ENCODE results near the gene ABHD15. TPM values are rescaled to one million over a fixed set of nuclear protein-coding genes. Genes with fewer than 3 reads are reported as not detected.

The ABHD15 gene
- total RNA-seq, 1 experiment from 2014 or later = 8.2 TPM

DNA sequence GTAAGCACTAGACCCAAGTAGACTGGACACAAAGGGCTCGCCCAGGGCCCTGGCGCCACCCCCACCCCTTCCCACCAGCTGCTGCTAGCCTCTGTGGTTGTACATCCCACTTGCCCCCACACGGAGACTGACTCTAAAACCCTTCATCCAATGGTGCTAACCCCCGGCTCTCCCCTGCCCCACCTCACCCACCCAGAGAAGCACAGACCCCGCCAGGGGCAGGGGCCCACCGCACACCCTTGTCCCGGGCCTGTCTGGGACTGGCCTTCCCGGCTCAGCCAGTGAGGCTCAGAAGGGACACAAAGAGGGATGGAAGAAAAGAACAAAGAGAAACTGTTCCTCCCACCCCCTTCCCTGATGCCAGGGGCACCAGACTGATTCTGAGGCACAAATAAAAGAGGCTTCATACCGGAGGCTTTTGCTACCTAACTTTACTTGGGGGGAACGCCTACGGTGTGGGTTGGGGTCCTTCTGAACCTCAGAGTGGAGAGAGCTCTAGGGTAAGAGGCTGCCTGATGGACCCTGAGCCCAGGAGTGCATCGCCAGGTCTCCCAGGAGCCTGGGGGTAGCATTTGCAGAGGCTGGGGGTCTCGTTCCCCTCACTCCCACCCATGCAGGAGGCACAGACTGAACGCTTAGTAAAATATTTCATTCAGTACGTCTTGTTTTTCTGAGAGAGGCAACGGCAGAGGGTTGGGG, 47.7 kb upstream of the ABHD15 start:
- H3K27ac ChIP-seq (ENCODE audit: low read depth, low read length) = no peak overlapping the region
- H3K4me2 ChIP-seq (ENCODE audit: low read length) = no peak overlapping the region
- DNase-seq (ENCODE audit: low read depth, low spot score) = no peak
- no peaks in the 10 kb centered on the region for H3K27me3 ChIP-seq (ENCODE audit: insufficient read depth, low read length)
- ChIA-PET POLR2A (no interaction called here), CTCF (interaction anchor here (4.2 kb wide), 1 partner anchor 23 kb away, joined by 57 read pairs; the partner anchor contains the start of gene ANKRD13B), RAD21 (ENCODE audit: low non-redundant PET in 1 of 2, low total read pairs in 2 of 2, uncharacterized antibody in 2 of 2, unreplicated experiment in 2 of 2) (interaction anchor here in 1 of 2 experiments (0.6 kb wide), 2 partner anchors 11 to 235 kb away, joined by 3 to 4 read pairs; no protein-coding TSS in a partner anchor)
- TF ChIP-seq ZFX (IDR thresholded peaks at IDR 0.05) (no peak), YY1 (IDR thresholded peaks at IDR 0.05; ENCODE audit: extremely low read depth, insufficient replicate concordance, low read depth, low read length) (no peak), POLR2A (IDR thresholded peaks at IDR 0.05; ENCODE audit: borderline replicate concordance, extremely low read depth, insufficient read depth, insufficient read length) (no peak), POLR2AphosphoS5 (IDR thresholded peaks at IDR 0.05; ENCODE audit: low read depth, low read length) (no peak), TCF7L2 (IDR thresholded peaks at IDR 0.05; ENCODE audit: borderline replicate concordance, extremely low read depth, insufficient read depth, insufficient read length) (no peak), SIN3A (IDR thresholded peaks at IDR 0.05; ENCODE audit: low read depth) (no peak), FOSL1 (IDR thresholded peaks at IDR 0.05; ENCODE audit: low read depth) (no peak), CEBPB (IDR thresholded peaks at IDR 0.05; ENCODE audit: low read depth) (no peak), ELF1 (IDR thresholded peaks at IDR 0.05; ENCODE audit: borderline replicate concordance, low read depth) (no peak), EZH2 (IDR thresholded peaks at IDR 0.05) (no peak)
- TF ChIP-seq, protein P1, sequence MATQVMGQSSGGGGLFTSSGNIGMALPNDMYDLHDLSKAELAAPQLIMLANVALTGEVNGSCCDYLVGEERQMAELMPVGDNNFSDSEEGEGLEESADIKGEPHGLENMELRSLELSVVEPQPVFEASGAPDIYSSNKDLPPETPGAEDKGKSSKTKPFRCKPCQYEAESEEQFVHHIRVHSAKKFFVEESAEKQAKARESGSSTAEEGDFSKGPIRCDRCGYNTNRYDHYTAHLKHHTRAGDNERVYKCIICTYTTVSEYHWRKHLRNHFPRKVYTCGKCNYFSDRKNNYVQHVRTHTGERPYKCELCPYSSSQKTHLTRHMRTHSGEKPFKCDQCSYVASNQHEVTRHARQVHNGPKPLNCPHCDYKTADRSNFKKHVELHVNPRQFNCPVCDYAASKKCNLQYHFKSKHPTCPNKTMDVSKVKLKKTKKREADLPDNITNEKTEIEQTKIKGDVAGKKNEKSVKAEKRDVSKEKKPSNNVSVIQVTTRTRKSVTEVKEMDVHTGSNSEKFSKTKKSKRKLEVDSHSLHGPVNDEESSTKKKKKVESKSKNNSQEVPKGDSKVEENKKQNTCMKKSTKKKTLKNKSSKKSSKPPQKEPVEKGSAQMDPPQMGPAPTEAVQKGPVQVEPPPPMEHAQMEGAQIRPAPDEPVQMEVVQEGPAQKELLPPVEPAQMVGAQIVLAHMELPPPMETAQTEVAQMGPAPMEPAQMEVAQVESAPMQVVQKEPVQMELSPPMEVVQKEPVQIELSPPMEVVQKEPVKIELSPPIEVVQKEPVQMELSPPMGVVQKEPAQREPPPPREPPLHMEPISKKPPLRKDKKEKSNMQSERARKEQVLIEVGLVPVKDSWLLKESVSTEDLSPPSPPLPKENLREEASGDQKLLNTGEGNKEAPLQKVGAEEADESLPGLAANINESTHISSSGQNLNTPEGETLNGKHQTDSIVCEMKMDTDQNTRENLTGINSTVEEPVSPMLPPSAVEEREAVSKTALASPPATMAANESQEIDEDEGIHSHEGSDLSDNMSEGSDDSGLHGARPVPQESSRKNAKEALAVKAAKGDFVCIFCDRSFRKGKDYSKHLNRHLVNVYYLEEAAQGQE (IDR thresholded peaks at IDR 0.05; ENCODE audit: low read depth) = no peak
- TF ChIP-seq, protein P2, sequence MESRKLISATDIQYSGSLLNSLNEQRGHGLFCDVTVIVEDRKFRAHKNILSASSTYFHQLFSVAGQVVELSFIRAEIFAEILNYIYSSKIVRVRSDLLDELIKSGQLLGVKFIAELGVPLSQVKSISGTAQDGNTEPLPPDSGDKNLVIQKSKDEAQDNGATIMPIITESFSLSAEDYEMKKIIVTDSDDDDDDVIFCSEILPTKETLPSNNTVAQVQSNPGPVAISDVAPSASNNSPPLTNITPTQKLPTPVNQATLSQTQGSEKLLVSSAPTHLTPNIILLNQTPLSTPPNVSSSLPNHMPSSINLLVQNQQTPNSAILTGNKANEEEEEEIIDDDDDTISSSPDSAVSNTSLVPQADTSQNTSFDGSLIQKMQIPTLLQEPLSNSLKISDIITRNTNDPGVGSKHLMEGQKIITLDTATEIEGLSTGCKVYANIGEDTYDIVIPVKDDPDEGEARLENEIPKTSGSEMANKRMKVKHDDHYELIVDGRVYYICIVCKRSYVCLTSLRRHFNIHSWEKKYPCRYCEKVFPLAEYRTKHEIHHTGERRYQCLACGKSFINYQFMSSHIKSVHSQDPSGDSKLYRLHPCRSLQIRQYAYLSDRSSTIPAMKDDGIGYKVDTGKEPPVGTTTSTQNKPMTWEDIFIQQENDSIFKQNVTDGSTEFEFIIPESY (IDR thresholded peaks at IDR 0.05; ENCODE audit: extremely low read depth, insufficient replicate concordance, low read length) = no peak
- TF ChIP-seq, protein P3, sequence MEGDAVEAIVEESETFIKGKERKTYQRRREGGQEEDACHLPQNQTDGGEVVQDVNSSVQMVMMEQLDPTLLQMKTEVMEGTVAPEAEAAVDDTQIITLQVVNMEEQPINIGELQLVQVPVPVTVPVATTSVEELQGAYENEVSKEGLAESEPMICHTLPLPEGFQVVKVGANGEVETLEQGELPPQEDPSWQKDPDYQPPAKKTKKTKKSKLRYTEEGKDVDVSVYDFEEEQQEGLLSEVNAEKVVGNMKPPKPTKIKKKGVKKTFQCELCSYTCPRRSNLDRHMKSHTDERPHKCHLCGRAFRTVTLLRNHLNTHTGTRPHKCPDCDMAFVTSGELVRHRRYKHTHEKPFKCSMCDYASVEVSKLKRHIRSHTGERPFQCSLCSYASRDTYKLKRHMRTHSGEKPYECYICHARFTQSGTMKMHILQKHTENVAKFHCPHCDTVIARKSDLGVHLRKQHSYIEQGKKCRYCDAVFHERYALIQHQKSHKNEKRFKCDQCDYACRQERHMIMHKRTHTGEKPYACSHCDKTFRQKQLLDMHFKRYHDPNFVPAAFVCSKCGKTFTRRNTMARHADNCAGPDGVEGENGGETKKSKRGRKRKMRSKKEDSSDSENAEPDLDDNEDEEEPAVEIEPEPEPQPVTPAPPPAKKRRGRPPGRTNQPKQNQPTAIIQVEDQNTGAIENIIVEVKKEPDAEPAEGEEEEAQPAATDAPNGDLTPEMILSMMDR (IDR thresholded peaks at IDR 0.05 in 2 of 3, conservative IDR thresholded peaks at IDR 0.05 in 1 of 3; ENCODE audit: borderline replicate concordance in 1 of 3, insufficient read depth in 1 of 3, low read depth in 2 of 3, low read length in 2 of 3) = no peak
- TF ChIP-seq, protein P4, sequence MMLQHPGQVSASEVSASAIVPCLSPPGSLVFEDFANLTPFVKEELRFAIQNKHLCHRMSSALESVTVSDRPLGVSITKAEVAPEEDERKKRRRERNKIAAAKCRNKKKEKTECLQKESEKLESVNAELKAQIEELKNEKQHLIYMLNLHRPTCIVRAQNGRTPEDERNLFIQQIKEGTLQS (IDR thresholded peaks at IDR 0.05) = no peak
- H3K36me3 ChIP-seq (ENCODE audit: control insufficient read depth in 1 of 2, insufficient read depth in 2 of 2, low read length in 2 of 2) = no peaks in the 10 kb centered on the region
- H2AFZ ChIP-seq (ENCODE audit: low read depth, low read length, poor library complexity, severe bottlenecking) = no peak overlapping the region
- no peaks in the 10 kb centered on the region for H4K20me1 ChIP-seq (ENCODE audit: insufficient read depth)
- ATAC-seq = no peak
- no peaks in the 10 kb centered on the region for H3K79me2 ChIP-seq (ENCODE audit: insufficient read depth, low read length)
- H3K9ac ChIP-seq (ENCODE audit: low read length) = no peak overlapping the region
- intact Hi-C loops (cut with micrococcal nuclease) = no loop called here
- no TSS peak for BruUV-seq (replicated peaks)
- H3K9me3 ChIP-seq (ENCODE audit: control insufficient read depth in 1 of 2, insufficient read depth in 1 of 2, low read depth in 1 of 2, low read length in 2 of 2) = no peaks in the 10 kb centered on the region
- no peak overlapping the region for H3K4me3 ChIP-seq (replicated peaks in 1 of 2; ENCODE audit: low read depth in 1 of 2, low read length in 2 of 2)
- H3K9me2 ChIP-seq (ENCODE audit: insufficient read depth) = no peaks in the 10 kb centered on the region
- peaks cover 22 to 38% of the 10 kb centered on the region in 2 experiments for H3K4me1 ChIP-seq (ENCODE audit: control insufficient read depth in 1 of 2, insufficient read depth in 2 of 2, low read length in 2 of 2)

Measured in HCT116 (cell line).